ENCODE data around the gene SLFN12L. TPM values are rescaled to one million over a fixed set of nuclear protein-coding genes. Genes with fewer than 3 reads are reported as not detected.

SLFN12L gene
- total RNA-seq, 1 experiment from 2014 or later: 0.13 TPM

DNA sequence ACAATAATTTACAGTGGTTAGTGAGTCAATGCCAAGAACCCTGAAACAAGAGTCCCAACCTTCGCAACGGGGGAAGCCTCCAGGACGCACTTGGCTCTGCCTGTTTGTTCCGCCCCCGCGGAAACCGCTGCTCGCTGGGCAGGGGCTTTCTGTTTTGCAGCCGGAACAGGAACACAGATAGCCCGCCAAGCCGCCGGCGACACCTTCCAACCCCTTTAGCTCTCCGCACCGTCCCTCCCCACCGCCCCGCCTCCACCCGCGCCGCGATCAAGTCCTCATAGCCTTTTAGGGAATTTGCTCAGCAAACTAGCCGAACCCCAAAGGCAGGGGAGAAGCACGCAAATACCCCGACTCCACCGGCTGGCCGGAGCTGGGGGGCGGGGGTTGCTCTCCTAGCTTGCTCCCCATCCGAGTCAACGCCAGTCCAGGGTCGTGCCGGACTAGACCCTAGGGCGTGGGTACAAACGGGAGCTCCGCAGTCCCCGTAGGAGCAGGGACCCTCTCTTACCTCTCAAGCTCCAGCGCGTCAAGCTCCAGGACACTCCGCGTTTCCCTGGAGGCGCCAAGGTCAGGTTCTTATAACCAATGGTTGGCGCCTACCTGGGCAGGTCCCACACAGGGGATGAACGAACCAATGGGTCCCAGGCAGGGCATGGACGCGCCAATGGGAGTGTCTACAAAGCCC lies 89.1 kb downstream of the SLFN12L start, which contains the start of gene SLFN13 (continued):
- TF ChIP-seq, protein P1, sequence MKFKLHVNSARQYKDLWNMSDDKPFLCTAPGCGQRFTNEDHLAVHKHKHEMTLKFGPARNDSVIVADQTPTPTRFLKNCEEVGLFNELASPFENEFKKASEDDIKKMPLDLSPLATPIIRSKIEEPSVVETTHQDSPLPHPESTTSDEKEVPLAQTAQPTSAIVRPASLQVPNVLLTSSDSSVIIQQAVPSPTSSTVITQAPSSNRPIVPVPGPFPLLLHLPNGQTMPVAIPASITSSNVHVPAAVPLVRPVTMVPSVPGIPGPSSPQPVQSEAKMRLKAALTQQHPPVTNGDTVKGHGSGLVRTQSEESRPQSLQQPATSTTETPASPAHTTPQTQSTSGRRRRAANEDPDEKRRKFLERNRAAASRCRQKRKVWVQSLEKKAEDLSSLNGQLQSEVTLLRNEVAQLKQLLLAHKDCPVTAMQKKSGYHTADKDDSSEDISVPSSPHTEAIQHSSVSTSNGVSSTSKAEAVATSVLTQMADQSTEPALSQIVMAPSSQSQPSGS (CRISPR knock-in tag; IDR thresholded peaks at IDR 0.05; ENCODE audit: borderline replicate concordance, low read depth): no peak
- TF ChIP-seq SP1 (CRISPR knock-in tag; conservative IDR thresholded peaks at IDR 0.05) (no peak; the same call in 1 of the 2 replicates), IRF2 (CRISPR knock-in tag; IDR thresholded peaks at IDR 0.05; ENCODE audit: borderline replicate concordance, low read depth) (no peak), SMAD4 (CRISPR knock-in tag; IDR thresholded peaks at IDR 0.05) (no peak), FOXP1 (CRISPR knock-in tag; IDR thresholded peaks at IDR 0.05; ENCODE audit: borderline replicate concordance) (peak; percentile 94; the same call in 1 of the 2 replicates), MYBL2 (CRISPR knock-in tag; IDR thresholded peaks at IDR 0.05) (peak; percentile 95), KAT7 (CRISPR knock-in tag; IDR thresholded peaks at IDR 0.05; ENCODE audit: borderline replicate concordance) (no peak), ZNF263 (CRISPR knock-in tag; IDR thresholded peaks at IDR 0.05; ENCODE audit: low read depth) (no peak), NFE2L1 (CRISPR knock-in tag; IDR thresholded peaks at IDR 0.05) (peak; percentile 93), NR2C2 (CRISPR knock-in tag; IDR thresholded peaks at IDR 0.05) (no peak), ZNF121 (CRISPR knock-in tag; IDR thresholded peaks at IDR 0.05) (no peak), TEAD1 (CRISPR knock-in tag; IDR thresholded peaks at IDR 0.05) (peak; percentile 76), ZNF423 (CRISPR knock-in tag; IDR thresholded peaks at IDR 0.05) (no peak), ZNF317 (CRISPR knock-in tag; IDR thresholded peaks at IDR 0.05; ENCODE audit: borderline replicate concordance, low read depth) (no peak), CREB1 (CRISPR knock-in tag; IDR thresholded peaks at IDR 0.05) (peak; percentile 66; the same call in 1 of the 2 replicates), FOXK1 (CRISPR knock-in tag; IDR thresholded peaks at IDR 0.05) (no peak; the same call in 1 of the 2 replicates), ESRRA (CRISPR knock-in tag; IDR thresholded peaks at IDR 0.05; ENCODE audit: borderline replicate concordance) (no peak; the same call in 1 of the 2 replicates), ZNF671 (CRISPR knock-in tag; IDR thresholded peaks at IDR 0.05) (no peak)
- TF ChIP-seq, protein P2, sequence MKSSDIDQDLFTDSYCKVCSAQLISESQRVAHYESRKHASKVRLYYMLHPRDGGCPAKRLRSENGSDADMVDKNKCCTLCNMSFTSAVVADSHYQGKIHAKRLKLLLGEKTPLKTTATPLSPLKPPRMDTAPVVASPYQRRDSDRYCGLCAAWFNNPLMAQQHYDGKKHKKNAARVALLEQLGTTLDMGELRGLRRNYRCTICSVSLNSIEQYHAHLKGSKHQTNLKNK (CRISPR knock-in tag; IDR thresholded peaks at IDR 0.05): no peak
- TF ChIP-seq, protein P3, sequence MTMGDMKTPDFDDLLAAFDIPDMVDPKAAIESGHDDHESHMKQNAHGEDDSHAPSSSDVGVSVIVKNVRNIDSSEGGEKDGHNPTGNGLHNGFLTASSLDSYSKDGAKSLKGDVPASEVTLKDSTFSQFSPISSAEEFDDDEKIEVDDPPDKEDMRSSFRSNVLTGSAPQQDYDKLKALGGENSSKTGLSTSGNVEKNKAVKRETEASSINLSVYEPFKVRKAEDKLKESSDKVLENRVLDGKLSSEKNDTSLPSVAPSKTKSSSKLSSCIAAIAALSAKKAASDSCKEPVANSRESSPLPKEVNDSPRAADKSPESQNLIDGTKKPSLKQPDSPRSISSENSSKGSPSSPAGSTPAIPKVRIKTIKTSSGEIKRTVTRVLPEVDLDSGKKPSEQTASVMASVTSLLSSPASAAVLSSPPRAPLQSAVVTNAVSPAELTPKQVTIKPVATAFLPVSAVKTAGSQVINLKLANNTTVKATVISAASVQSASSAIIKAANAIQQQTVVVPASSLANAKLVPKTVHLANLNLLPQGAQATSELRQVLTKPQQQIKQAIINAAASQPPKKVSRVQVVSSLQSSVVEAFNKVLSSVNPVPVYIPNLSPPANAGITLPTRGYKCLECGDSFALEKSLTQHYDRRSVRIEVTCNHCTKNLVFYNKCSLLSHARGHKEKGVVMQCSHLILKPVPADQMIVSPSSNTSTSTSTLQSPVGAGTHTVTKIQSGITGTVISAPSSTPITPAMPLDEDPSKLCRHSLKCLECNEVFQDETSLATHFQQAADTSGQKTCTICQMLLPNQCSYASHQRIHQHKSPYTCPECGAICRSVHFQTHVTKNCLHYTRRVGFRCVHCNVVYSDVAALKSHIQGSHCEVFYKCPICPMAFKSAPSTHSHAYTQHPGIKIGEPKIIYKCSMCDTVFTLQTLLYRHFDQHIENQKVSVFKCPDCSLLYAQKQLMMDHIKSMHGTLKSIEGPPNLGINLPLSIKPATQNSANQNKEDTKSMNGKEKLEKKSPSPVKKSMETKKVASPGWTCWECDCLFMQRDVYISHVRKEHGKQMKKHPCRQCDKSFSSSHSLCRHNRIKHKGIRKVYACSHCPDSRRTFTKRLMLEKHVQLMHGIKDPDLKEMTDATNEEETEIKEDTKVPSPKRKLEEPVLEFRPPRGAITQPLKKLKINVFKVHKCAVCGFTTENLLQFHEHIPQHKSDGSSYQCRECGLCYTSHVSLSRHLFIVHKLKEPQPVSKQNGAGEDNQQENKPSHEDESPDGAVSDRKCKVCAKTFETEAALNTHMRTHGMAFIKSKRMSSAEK (CRISPR knock-in tag; IDR thresholded peaks at IDR 0.05; ENCODE audit: borderline replicate concordance): no peak
- TF ChIP-seq, protein P4, sequence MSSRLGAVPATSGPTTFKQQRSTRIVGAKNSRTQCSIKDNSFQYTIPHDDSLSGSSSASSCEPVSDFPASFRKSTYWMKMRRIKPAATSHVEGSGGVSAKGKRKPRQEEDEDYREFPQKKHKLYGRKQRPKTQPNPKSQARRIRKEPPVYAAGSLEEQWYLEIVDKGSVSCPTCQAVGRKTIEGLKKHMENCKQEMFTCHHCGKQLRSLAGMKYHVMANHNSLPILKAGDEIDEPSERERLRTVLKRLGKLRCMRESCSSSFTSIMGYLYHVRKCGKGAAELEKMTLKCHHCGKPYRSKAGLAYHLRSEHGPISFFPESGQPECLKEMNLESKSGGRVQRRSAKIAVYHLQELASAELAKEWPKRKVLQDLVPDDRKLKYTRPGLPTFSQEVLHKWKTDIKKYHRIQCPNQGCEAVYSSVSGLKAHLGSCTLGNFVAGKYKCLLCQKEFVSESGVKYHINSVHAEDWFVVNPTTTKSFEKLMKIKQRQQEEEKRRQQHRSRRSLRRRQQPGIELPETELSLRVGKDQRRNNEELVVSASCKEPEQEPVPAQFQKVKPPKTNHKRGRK (CRISPR knock-in tag; IDR thresholded peaks at IDR 0.05; ENCODE audit: borderline replicate concordance): no peak
- TF ChIP-seq, protein P5, sequence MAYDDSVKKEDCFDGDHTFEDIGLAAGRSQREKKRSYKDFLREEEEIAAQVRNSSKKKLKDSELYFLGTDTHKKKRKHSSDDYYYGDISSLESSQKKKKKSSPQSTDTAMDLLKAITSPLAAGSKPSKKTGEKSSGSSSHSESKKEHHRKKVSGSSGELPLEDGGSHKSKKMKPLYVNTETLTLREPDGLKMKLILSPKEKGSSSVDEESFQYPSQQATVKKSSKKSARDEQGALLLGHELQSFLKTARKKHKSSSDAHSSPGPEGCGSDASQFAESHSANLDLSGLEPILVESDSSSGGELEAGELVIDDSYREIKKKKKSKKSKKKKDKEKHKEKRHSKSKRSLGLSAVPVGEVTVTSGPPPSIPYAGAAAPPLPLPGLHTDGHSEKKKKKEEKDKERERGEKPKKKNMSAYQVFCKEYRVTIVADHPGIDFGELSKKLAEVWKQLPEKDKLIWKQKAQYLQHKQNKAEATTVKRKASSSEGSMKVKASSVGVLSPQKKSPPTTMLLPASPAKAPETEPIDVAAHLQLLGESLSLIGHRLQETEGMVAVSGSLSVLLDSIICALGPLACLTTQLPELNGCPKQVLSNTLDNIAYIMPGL (CRISPR knock-in tag; IDR thresholded peaks at IDR 0.05): 0 out of 2 replicates have a peak, but pooled peaks have one; percentile 50
- TF ChIP-seq, protein P6, sequence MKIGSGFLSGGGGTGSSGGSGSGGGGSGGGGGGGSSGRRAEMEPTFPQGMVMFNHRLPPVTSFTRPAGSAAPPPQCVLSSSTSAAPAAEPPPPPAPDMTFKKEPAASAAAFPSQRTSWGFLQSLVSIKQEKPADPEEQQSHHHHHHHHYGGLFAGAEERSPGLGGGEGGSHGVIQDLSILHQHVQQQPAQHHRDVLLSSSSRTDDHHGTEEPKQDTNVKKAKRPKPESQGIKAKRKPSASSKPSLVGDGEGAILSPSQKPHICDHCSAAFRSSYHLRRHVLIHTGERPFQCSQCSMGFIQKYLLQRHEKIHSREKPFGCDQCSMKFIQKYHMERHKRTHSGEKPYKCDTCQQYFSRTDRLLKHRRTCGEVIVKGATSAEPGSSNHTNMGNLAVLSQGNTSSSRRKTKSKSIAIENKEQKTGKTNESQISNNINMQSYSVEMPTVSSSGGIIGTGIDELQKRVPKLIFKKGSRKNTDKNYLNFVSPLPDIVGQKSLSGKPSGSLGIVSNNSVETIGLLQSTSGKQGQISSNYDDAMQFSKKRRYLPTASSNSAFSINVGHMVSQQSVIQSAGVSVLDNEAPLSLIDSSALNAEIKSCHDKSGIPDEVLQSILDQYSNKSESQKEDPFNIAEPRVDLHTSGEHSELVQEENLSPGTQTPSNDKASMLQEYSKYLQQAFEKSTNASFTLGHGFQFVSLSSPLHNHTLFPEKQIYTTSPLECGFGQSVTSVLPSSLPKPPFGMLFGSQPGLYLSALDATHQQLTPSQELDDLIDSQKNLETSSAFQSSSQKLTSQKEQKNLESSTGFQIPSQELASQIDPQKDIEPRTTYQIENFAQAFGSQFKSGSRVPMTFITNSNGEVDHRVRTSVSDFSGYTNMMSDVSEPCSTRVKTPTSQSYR (CRISPR knock-in tag; IDR thresholded peaks at IDR 0.05): no peak
- TF ChIP-seq, protein P7, sequence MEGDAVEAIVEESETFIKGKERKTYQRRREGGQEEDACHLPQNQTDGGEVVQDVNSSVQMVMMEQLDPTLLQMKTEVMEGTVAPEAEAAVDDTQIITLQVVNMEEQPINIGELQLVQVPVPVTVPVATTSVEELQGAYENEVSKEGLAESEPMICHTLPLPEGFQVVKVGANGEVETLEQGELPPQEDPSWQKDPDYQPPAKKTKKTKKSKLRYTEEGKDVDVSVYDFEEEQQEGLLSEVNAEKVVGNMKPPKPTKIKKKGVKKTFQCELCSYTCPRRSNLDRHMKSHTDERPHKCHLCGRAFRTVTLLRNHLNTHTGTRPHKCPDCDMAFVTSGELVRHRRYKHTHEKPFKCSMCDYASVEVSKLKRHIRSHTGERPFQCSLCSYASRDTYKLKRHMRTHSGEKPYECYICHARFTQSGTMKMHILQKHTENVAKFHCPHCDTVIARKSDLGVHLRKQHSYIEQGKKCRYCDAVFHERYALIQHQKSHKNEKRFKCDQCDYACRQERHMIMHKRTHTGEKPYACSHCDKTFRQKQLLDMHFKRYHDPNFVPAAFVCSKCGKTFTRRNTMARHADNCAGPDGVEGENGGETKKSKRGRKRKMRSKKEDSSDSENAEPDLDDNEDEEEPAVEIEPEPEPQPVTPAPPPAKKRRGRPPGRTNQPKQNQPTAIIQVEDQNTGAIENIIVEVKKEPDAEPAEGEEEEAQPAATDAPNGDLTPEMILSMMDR (IDR thresholded peaks at IDR 0.05): no peak

All from WTC11 (cell line).